Tibial artery (tissue), 4 donors: ENCODE data around the gene TNFSF13B.

Experiments
- DNase-seq, 2 donors: peaks; one replicate each; pipeline ENCODE4 v3.0.0-alpha.2; 2019
- H3K27ac ChIP-seq, 2 donors: fragments of 200-600 bp; sonication (generic) in 1 of 2; 1 replicate in 1 of 2; 2 replicates in 1 of 2; pipeline ENCODE4 v1.5.1; 2018 to 2019; ENCODE audit warnings: mild to moderate bottlenecking in 1 of 2
- H3K27me3 ChIP-seq, 2 donors: fragments of 200-600 bp; sonication (generic) in 1 of 2; one replicate each; pipeline versions ENCODE4 v1.5.1 to v1.6.0; 2016 to 2019
- H3K36me3 ChIP-seq, 3 donors: fragments of 200-600 bp; sonication (generic) in 2 of 3; one replicate each; pipeline ENCODE4 v1.5.1; 2016 to 2019; ENCODE audit warnings: mild to moderate bottlenecking in 2 of 3
- H3K4me1 ChIP-seq, 4 donors: fragments of 200-600 bp; sonication (generic) in 2 of 4; 1 replicate in 3 of 4; 2 replicates in 1 of 4; pipeline ENCODE4 v1.5.1; 2016 to 2019
- H3K4me3 ChIP-seq, 2 donors: fragments of 200-600 bp; sonication (generic) in 1 of 2; 1 replicate in 1 of 2; 2 replicates in 1 of 2; pipeline ENCODE4 v1.5.1; 2018 to 2019; ENCODE audit warnings: mild to moderate bottlenecking in 2 of 2
- H3K9me3 ChIP-seq, 3 donors: fragments of 200-600 bp; sonication (generic) in 1 of 3; one replicate each; pipeline ENCODE4 v1.5.1; 2016 to 2019
- intact Hi-C: fragments of 100-400 bp; cut with DNase I; formaldehyde crosslinking; loops from one replicate; pipeline ENCODE4 v1.15.0; 2023; ENCODE audit warnings: low total_unique reads
- TF ChIP-seq, protein P1 (sequence below), 2 experiments: fragments of 200-600 bp in 1 of 2; fragments of 450-650 bp in 1 of 2; IDR thresholded peaks; one replicate each; pipeline ENCODE4 v1.5.1; 2017 to 2019; ENCODE audit warnings: antibody characterized with exemption in 2 of 2, mild to moderate bottlenecking in 1 of 2, moderate library complexity in 1 of 2

TNFSF13B gene

GRCh38 chr13:108273429-108274118, 4.1 kb downstream of the TNFSF13B start:
- H3K4me3 ChIP-seq: no peak overlapping the region
- H3K9me3 ChIP-seq: no peaks in the 10 kb centered on the region
- TF ChIP-seq, protein P1, sequence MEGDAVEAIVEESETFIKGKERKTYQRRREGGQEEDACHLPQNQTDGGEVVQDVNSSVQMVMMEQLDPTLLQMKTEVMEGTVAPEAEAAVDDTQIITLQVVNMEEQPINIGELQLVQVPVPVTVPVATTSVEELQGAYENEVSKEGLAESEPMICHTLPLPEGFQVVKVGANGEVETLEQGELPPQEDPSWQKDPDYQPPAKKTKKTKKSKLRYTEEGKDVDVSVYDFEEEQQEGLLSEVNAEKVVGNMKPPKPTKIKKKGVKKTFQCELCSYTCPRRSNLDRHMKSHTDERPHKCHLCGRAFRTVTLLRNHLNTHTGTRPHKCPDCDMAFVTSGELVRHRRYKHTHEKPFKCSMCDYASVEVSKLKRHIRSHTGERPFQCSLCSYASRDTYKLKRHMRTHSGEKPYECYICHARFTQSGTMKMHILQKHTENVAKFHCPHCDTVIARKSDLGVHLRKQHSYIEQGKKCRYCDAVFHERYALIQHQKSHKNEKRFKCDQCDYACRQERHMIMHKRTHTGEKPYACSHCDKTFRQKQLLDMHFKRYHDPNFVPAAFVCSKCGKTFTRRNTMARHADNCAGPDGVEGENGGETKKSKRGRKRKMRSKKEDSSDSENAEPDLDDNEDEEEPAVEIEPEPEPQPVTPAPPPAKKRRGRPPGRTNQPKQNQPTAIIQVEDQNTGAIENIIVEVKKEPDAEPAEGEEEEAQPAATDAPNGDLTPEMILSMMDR (IDR thresholded peaks at IDR 0.05): no peak
- H3K27ac ChIP-seq: no peak overlapping the region
- H3K4me1 ChIP-seq: peaks cover 0 to 17% (median 11%) of the 10 kb centered on the region in 4 donors
- no peak for DNase-seq
- intact Hi-C loops: no loop called here
- H3K27me3 ChIP-seq: no peaks in the 10 kb centered on the region
- H3K36me3 ChIP-seq: no peaks in the 10 kb centered on the region

DNA sequence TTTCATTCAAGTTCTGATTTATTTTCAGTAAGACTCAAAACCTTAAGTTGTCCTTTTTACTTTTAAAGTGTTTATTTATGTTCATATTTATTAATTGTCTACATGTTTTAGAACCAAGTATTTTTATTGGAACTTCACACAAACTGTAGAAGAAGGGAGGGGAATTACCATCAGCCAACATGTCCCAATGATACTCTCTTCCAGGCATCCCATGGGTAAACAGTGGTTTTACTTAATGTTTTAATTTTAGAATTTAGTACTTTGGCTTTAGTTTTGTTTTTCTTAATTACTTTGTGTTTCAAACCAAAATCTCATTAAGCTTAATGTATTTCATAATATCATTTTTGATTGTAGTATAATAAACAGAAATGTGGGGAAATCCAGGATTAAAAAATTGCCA, 5.2 kb downstream of the TNFSF13B start:
- H3K27ac ChIP-seq: no peak overlapping the region
- no peak for DNase-seq
- H3K27me3 ChIP-seq: no peaks in the 10 kb centered on the region
- H3K36me3 ChIP-seq: no peaks in the 10 kb centered on the region
- intact Hi-C loops: no loop called here
- TF ChIP-seq, protein P1 (IDR thresholded peaks at IDR 0.05): no peak
- H3K9me3 ChIP-seq: no peaks in the 10 kb centered on the region
- no peak overlapping the region for H3K4me3 ChIP-seq
- H3K4me1 ChIP-seq: peaks cover 0 to 10% (median 7%) of the 10 kb centered on the region in 4 donors

DNA sequence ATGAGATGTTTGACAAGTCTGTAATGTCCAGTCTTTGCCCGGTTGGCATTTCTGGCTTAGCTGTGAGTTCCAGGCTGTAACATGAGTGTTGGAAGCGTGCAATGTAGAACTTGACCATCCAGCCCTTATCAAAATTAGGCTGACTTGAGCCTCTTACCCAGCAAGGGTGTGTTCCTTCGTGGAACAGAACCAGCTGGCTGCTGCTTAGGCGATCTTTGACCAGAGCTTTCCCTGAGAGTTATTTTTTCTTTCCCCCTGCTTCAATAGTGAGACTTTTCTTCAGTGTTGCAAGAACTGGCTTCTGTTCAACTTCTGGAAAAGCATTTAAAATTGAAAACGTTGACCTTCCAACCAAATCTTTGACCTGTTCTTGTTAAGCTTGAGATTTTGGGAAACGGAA, 6.5 kb downstream of the TNFSF13B start:
- H3K27me3 ChIP-seq: no peaks in the 10 kb centered on the region
- TF ChIP-seq, protein P1 (IDR thresholded peaks at IDR 0.05): no peak
- H3K4me3 ChIP-seq: no peak overlapping the region
- no peaks in the 10 kb centered on the region for H3K4me1 ChIP-seq
- no peak overlapping the region for H3K27ac ChIP-seq
- DNase-seq: peak in 1 of 2 donors; percentile 46
- intact Hi-C loops: no loop called here
- H3K36me3 ChIP-seq: no peaks in the 10 kb centered on the region
- H3K9me3 ChIP-seq: no peaks in the 10 kb centered on the region

- intact Hi-C loops: no loop called here
- no peak for DNase-seq
- TF ChIP-seq, protein P1 (IDR thresholded peaks at IDR 0.05): no peak
These were observed 8.9 kb downstream of the TNFSF13B start for GRCh38 chr13:108278466-108278865.

DNA sequence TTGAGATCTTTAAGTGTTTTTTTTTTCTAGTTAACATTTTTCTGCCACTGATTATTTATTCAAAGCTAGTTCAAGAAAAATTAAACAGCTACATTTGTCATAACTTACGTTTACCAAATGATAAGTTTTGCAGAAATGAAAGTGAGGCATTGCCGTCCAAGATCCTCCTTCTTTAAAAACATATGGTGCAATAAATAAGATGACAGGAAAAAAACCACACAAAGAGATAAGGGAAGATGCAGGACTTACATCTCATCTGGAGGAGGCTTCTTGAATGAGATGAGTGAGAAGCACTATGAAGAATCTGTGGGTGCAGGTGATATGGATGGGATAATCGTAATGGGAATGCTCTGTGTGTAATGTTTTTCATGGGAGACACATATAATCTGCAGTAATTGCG, 12.4 kb downstream of the TNFSF13B start:
- Histone ChIP-seq H3K27ac (no peak overlapping the region), H3K27me3 (no peaks in the 10 kb centered on the region), H3K4me3 (no peak overlapping the region), H3K36me3 (no peaks in the 10 kb centered on the region), H3K9me3 (no peaks in the 10 kb centered on the region), H3K4me1 (no peaks in the 10 kb centered on the region)
- DNase-seq: no peak
- TF ChIP-seq, protein P1 (IDR thresholded peaks at IDR 0.05): no peak
- intact Hi-C loops: no loop called here

More at GRCh38 chr13:108278466-108278865, 8.9 kb downstream of the TNFSF13B start:
- no peaks in the 10 kb centered on the region for H3K27me3 ChIP-seq
- no peaks in the 10 kb centered on the region for H3K9me3 ChIP-seq
- no peak overlapping the region for H3K4me3 ChIP-seq
- H3K4me1 ChIP-seq: no peaks in the 10 kb centered on the region
- H3K27ac ChIP-seq: no peak overlapping the region
- H3K36me3 ChIP-seq: no peaks in the 10 kb centered on the region
